GM12878 (cell line): ENCODE data around the gene PLPP3. TPM values are rescaled to one million over a fixed set of nuclear protein-coding genes. Genes with fewer than 3 reads are reported as not detected.

ENCODE experiments used
- ATAC-seq: fragments of 200-7000 bp; cut with Tn5 transposase; 3 replicates; pipeline ENCODE4 v1.9.1; 2020; ENCODE audit warnings: mild to moderate bottlenecking, moderate library complexity
- BruUV-seq: library from RNA; stranded (reverse); fragments of 400-500 nt; replicated peaks from 2 replicates; lab custom pipeline; 2021; lab: Mats Ljungman, UMichigan
- CTCF ChIA-PET: fragments of 300-600 bp; sonication (Branson Sonifier 250); formaldehyde crosslinking; extraction: SDS; loops from one replicate; lab custom pipeline; 2021; ENCODE audit warnings: inconsistent platforms; lab: Yijun Ruan, JAX
- POLR2A ChIA-PET: fragments of 350-600 bp; formaldehyde crosslinking; extraction: SDS; loops from one replicate; lab custom pipeline; 2021; ENCODE audit warnings: inconsistent platforms; lab: Charles Lee
- RAD21 ChIA-PET: fragments of 300-600 bp; sonication (Branson Sonifier 250); formaldehyde crosslinking; loops from one replicate; lab custom pipeline; 2023; ENCODE audit warnings: antibody characterized with exemption; ENCODE audit not compliant: unreplicated experiment; lab: Charles Lee
- SMC1A ChIA-PET: fragments of 300-600 bp; sonication (Branson Sonifier 250); formaldehyde crosslinking; loops from one replicate; lab custom pipeline; 2023; ENCODE audit not compliant: unreplicated experiment, uncharacterized antibody; lab: Charles Lee
- DNase-seq: peaks from one replicate; pipeline ENCODE4 v3.0.0-alpha.2; 2011; ENCODE audit warnings: low read depth, low spot score
- FAIRE-seq: peaks from 3 replicates; lab custom pipeline; 2011; peaks lifted over from hg19 to GRCh38; lab: Jason Lieb, UNC
- H2AFZ ChIP-seq: 2 replicates; pipeline ENCODE4 v1.6.0; 2011; ENCODE audit warnings: low read depth, low read length, control low read depth; ENCODE audit not compliant: control insufficient read depth
- H3K27ac ChIP-seq: 2 replicates; pipeline ENCODE4 v1.5.1; 2011; ENCODE audit warnings: control low read depth; ENCODE audit not compliant: control insufficient read depth, insufficient read depth
- H3K27me3 ChIP-seq, 2 experiments: replicated peaks in 1 of 2; 2 replicates each; pipeline versions ENCODE4 v1.6.0 to v1.6.1; 2011; ENCODE audit warnings: low read length in 1 of 2; ENCODE audit not compliant: control insufficient read depth in 2 of 2, insufficient read depth in 2 of 2
- H3K36me3 ChIP-seq, 2 experiments: 2 replicates each; pipeline ENCODE4 v1.5.1; 2011; ENCODE audit warnings: low read length in 1 of 2; ENCODE audit not compliant: control insufficient read depth in 2 of 2, insufficient read depth in 2 of 2
- H3K4me1 ChIP-seq: 2 replicates; pipeline ENCODE4 v1.6.1; 2011; ENCODE audit warnings: mild to moderate bottlenecking, low read length, moderate library complexity, mixed read lengths; ENCODE audit not compliant: control insufficient read depth, insufficient read depth
- H3K4me2 ChIP-seq: 2 replicates; pipeline ENCODE4 v1.6.0; 2011; ENCODE audit warnings: control low read depth; ENCODE audit not compliant: control insufficient read depth, insufficient read depth
- H3K4me3 ChIP-seq: fragments of 200-600 bp; sonication (generic); 2 replicates; pipeline ENCODE4 v1.5.1; 2016
- H3K79me2 ChIP-seq: 2 replicates; pipeline ENCODE4 v1.6.0; 2011; ENCODE audit warnings: low read length; ENCODE audit not compliant: control insufficient read depth, insufficient read depth
- H3K9ac ChIP-seq: 2 replicates; pipeline ENCODE4 v1.8.0; 2011; ENCODE audit warnings: low read length, control low read depth, mixed read lengths; ENCODE audit not compliant: control insufficient read depth, insufficient read depth
- H3K9me3 ChIP-seq: replicated peaks from 3 replicates; pipeline ENCODE4 v1.5.1; 2011; ENCODE audit warnings: mild to moderate bottlenecking, low read length; ENCODE audit not compliant: control insufficient read depth, insufficient read depth
- H4K20me1 ChIP-seq: 2 replicates; pipeline ENCODE4 v1.6.0; 2011; ENCODE audit not compliant: control insufficient read depth, insufficient read depth
- CBX5 ChIP-seq: sonication (generic); IDR thresholded peaks from 2 replicates; pipeline ENCODE4 v1.6.1; 2016; ENCODE audit warnings: low read depth, moderate library complexity, mild to moderate bottlenecking, inconsistent platforms
- CHD2 ChIP-seq: IDR thresholded peaks from 2 replicates; pipeline ENCODE4 v1.6.1; 2011; ENCODE audit warnings: low read depth, low read length, improper control_type of control experiment, borderline replicate concordance
- DPF2 ChIP-seq: fragments of 450-650 bp; IDR thresholded peaks from 2 replicates; pipeline ENCODE4 v1.6.1; 2017; ENCODE audit warnings: mild to moderate bottlenecking
- HDAC2 ChIP-seq: fragments of 200-600 bp; sonication (generic); IDR thresholded peaks from 2 replicates; pipeline ENCODE4 v1.6.1; 2017
- MEF2A ChIP-seq: IDR thresholded peaks from 2 replicates; pipeline ENCODE4 v1.6.1; 2011; ENCODE audit warnings: low read depth, mild to moderate bottlenecking, low read length, moderate library complexity; ENCODE audit not compliant: insufficient read depth
- MXI1 ChIP-seq: fragments of 150-350 bp; IDR thresholded peaks from 2 replicates; pipeline ENCODE4 v1.6.1; 2011; ENCODE audit warnings: low read depth, mild to moderate bottlenecking, inconsistent platforms, low read length, improper control_type of control experiment
- PAX5 ChIP-seq: IDR thresholded peaks from 2 replicates; pipeline ENCODE4 v1.6.1; 2011; ENCODE audit warnings: low read depth, low read length, borderline replicate concordance
- RAD21 ChIP-seq: IDR thresholded peaks from 2 replicates; pipeline ENCODE4 v1.6.1; 2011; ENCODE audit warnings: mild to moderate bottlenecking, low read depth, low read length, moderate library complexity; ENCODE audit not compliant: insufficient read depth
- RB1 ChIP-seq: fragments of 450-650 bp; formaldehyde crosslinking; IDR thresholded peaks from 2 replicates; pipeline ENCODE4 v1.6.1; 2017; ENCODE audit warnings: mild to moderate bottlenecking, borderline replicate concordance
- RUNX3 ChIP-seq: IDR thresholded peaks from 2 replicates; pipeline ENCODE4 v1.6.1; 2012; ENCODE audit warnings: low read length, inconsistent platforms
- SMAD1 ChIP-seq: fragments of 450-650 bp; IDR thresholded peaks from 2 replicates; pipeline ENCODE4 v1.6.1; 2018; ENCODE audit warnings: mild to moderate bottlenecking, low read depth; ENCODE audit not compliant: partially characterized antibody
- SREBF2 ChIP-seq: IDR thresholded peaks from 2 replicates; pipeline ENCODE4 v1.6.1; 2012; ENCODE audit warnings: mild to moderate bottlenecking, low read length
- SRF ChIP-seq, 2 experiments: IDR thresholded peaks; 2 replicates each; pipeline ENCODE4 v1.6.1; 2011; ENCODE audit warnings: low read depth in 2 of 2, low read length in 2 of 2, mild to moderate bottlenecking in 1 of 2, moderate library complexity in 1 of 2
- TBL1XR1 ChIP-seq: IDR thresholded peaks from 2 replicates; pipeline ENCODE4 v1.6.1; 2012; ENCODE audit warnings: low read depth, low read length, improper control_type of control experiment
- TCF7 ChIP-seq: IDR thresholded peaks from 2 replicates; pipeline ENCODE4 v1.6.1; 2014; ENCODE audit warnings: antibody characterized with exemption, borderline replicate concordance
- ZNF274 ChIP-seq: IDR thresholded peaks from one replicate; pipeline ENCODE4 v1.8.0; 2011; ENCODE audit not compliant: insufficient read length, insufficient read depth
- ZNF622 ChIP-seq: fragments of 450-650 bp; IDR thresholded peaks from 2 replicates; pipeline ENCODE4 v1.6.1; 2017; ENCODE audit warnings: mild to moderate bottlenecking, inconsistent platforms
- WGBS: methylation state at CpG from one replicate; pipeline ENCODE4 v1.1.6; 2016; ENCODE audit warnings: low lambda C conversion rate; ENCODE audit not compliant: insufficient replicate concordance, insufficient coverage; ENCODE audit errors: missing lambda C conversion rate; 5-methylcytosine and 5-hydroxymethylcytosine counted together
- in situ Hi-C: fragments of 300-500 bp; cut with MboI; formaldehyde crosslinking; loops from 9 replicates; pipeline ENCODE4 v1.14.3; 2018; ENCODE audit warnings: mixed read lengths
- intact Hi-C: fragments of 100-400 bp; cut with micrococcal nuclease; formaldehyde crosslinking; loops from one replicate; pipeline ENCODE4 v1.14.2; 2022; ENCODE audit not compliant: unreplicated experiment
- polyA plus RNA-seq, 11 experiments: library from polyadenylated mRNA; depleted of rRNA in 4 of 11; unstranded in 6 of 11; stranded (reverse) in 5 of 11; fragments of >200 nt; fragmentation: Nextera tagmentation in 4 of 11; fragmentation: Illumina TruSeq in 1 of 11; extraction: Ambion mirVana in 4 of 11; extraction: Trizol in 1 of 11; gene quantifications; 1 replicate in 1 of 11; 2 replicates in 10 of 11; pipeline versions ENCODE4 v1.2.1 to v1.2.3, GENCODE V29; 2011 to 2016; ENCODE audit warnings: inconsistent platforms in 2 of 11, missing spikeins in 2 of 11, low read depth in 1 of 11
- total RNA-seq, 4 experiments: library from RNA; depleted of rRNA in 3 of 4; stranded (reverse); fragments of >200 nt in 3 of 4; fragmentation: Illumina TruSeq in 1 of 4; extraction: Trizol in 1 of 4; gene quantifications; 2 replicates each; pipeline versions ENCODE4 v1.2.1 to v1.2.3, GENCODE V29; 2013 to 2021
- TF ChIP-seq, protein P1 (sequence below): fragments of 450-650 bp; IDR thresholded peaks from 2 replicates; pipeline ENCODE4 v1.6.1; 2017; ENCODE audit warnings: low read depth, mild to moderate bottlenecking, moderate library complexity
- TF ChIP-seq, protein P2 (sequence below): fragments of 150-350 bp; IDR thresholded peaks from 2 replicates; pipeline ENCODE4 v1.6.1; 2016; ENCODE audit warnings: low read depth, low read length

Gene PLPP3
- total and polyA plus RNA-seq, 10 of the 15 experiments (the other 5 are each of a cell fraction or from before 2014, with no cell fraction given), result 6.4 to 26.8 (median 9.5) TPM

DNA sequence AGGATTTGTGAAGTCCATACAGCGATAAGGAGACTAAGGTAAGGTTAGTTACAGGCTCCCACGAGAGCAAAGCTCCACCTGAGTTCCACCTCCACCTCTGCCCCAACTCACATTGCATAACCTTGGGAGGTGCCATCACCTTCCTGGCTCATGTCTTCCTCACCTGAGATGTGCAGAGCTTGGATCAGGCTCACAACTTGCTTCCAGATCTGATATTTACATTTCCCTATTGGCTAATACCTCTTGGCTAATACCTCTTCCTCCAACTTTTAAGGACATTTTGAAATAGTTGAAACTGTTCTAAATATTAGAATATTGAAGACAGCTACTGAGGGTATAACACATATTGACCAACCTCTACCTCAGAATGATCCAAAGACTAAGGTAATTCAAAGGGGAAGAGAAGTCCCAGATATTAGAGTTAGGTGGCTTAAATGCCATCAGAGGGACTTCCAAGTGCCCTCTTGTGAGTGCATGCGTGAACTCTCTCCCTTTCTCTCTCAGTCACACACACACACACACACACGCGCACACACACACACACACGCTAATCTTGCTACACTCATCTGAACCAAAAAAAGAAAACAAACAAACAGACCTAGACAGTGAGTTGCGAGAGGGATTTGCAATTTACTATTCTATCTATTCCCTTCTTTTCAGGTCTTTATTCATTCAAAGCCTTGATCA lies 134.3 kb downstream of the PLPP3 start:
- TF ChIP-seq DPF2 (no peak), SREBF2 (no peak), MXI1 (no peak), RB1 (no peak), ZNF274 (no peak), SMAD1 (no peak), PAX5 (no peak), ZNF622 (no peak), RAD21 (no peak), RUNX3 (no peak), TBL1XR1 (no peak), SRF (IDR thresholded peaks at IDR 0.05; ENCODE audit: low read depth in 2 of 2, low read length in 2 of 2) (no peak), MEF2A (no peak), TCF7 (no peak), CHD2 (no peak), CBX5 (no peak), HDAC2 (no peak)
- TF ChIP-seq, protein P1, sequence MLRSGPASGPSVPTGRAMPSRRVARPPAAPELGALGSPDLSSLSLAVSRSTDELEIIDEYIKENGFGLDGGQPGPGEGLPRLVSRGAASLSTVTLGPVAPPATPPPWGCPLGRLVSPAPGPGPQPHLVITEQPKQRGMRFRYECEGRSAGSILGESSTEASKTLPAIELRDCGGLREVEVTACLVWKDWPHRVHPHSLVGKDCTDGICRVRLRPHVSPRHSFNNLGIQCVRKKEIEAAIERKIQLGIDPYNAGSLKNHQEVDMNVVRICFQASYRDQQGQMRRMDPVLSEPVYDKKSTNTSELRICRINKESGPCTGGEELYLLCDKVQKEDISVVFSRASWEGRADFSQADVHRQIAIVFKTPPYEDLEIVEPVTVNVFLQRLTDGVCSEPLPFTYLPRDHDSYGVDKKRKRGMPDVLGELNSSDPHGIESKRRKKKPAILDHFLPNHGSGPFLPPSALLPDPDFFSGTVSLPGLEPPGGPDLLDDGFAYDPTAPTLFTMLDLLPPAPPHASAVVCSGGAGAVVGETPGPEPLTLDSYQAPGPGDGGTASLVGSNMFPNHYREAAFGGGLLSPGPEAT, result no peak
- TF ChIP-seq, protein P2, sequence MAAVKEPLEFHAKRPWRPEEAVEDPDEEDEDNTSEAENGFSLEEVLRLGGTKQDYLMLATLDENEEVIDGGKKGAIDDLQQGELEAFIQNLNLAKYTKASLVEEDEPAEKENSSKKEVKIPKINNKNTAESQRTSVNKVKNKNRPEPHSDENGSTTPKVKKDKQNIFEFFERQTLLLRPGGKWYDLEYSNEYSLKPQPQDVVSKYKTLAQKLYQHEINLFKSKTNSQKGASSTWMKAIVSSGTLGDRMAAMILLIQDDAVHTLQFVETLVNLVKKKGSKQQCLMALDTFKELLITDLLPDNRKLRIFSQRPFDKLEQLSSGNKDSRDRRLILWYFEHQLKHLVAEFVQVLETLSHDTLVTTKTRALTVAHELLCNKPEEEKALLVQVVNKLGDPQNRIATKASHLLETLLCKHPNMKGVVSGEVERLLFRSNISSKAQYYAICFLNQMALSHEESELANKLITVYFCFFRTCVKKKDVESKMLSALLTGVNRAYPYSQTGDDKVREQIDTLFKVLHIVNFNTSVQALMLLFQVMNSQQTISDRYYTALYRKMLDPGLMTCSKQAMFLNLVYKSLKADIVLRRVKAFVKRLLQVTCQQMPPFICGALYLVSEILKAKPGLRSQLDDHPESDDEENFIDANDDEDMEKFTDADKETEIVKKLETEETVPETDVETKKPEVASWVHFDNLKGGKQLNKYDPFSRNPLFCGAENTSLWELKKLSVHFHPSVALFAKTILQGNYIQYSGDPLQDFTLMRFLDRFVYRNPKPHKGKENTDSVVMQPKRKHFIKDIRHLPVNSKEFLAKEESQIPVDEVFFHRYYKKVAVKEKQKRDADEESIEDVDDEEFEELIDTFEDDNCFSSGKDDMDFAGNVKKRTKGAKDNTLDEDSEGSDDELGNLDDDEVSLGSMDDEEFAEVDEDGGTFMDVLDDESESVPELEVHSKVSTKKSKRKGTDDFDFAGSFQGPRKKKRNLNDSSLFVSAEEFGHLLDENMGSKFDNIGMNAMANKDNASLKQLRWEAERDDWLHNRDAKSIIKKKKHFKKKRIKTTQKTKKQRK, result no peak
- BruUV-seq, result no TSS peak
- no peak overlapping the region for H3K4me3 ChIP-seq
- RAD21 ChIA-PET, result no interaction called here
- WGBS, result 38% methylated on average over 7 of the region's 7 CpGs
- no peak overlapping the region for H2AFZ ChIP-seq
- no peaks in the 10 kb centered on the region for H4K20me1 ChIP-seq
- H3K79me2 ChIP-seq, result no peaks in the 10 kb centered on the region
- POLR2A ChIA-PET, result interaction anchor here (0.6 kb wide), 2 partner anchors 18 to 286 kb away, joined by 3 to 4 read pairs; no protein-coding TSS in a partner anchor
- intact Hi-C loops (no loop called here), in situ Hi-C loops (no loop called here)
- ATAC-seq, result no peak
- no peaks in the 10 kb centered on the region for H3K36me3 ChIP-seq
- no peak overlapping the region for H3K27ac ChIP-seq
- DNase-seq, result no peak
- H3K27me3 ChIP-seq, result peaks cover 0 to 3% of the 10 kb centered on the region in 2 experiments; a peak in 1 of 4 replicates
- H3K4me2 ChIP-seq, result no peak overlapping the region
- SMC1A ChIA-PET, result no interaction called here
- no peaks in the 10 kb centered on the region for H3K4me1 ChIP-seq
- no peak overlapping the region for H3K9ac ChIP-seq
- FAIRE-seq, result no peak
- H3K9me3 ChIP-seq, result no peaks in the 10 kb centered on the region
- CTCF ChIA-PET, result interaction anchor here (1.3 to 2.7 kb wide), 2 partner anchors 11 to 13 kb away, joined by 3 to 11 read pairs; no protein-coding TSS in a partner anchor
